GM12878 (cell line): ENCODE data around the gene CNGB1. TPM values are rescaled to one million over a fixed set of nuclear protein-coding genes. Genes with fewer than 3 reads are reported as not detected.

Experiments
- ATAC-seq: fragments of 200-7000 bp; cut with Tn5 transposase; 3 replicates; pipeline ENCODE4 v1.9.1; 2020; ENCODE audit warnings: mild to moderate bottlenecking, moderate library complexity
- BruUV-seq: library from RNA; stranded (reverse); fragments of 400-500 nt; replicated peaks from 2 replicates; lab custom pipeline; 2021; lab: Mats Ljungman, UMichigan
- CTCF ChIA-PET: fragments of 300-600 bp; sonication (Branson Sonifier 250); formaldehyde crosslinking; extraction: SDS; loops from one replicate; lab custom pipeline; 2021; ENCODE audit warnings: inconsistent platforms; lab: Yijun Ruan, JAX
- POLR2A ChIA-PET: fragments of 350-600 bp; formaldehyde crosslinking; extraction: SDS; loops from one replicate; lab custom pipeline; 2021; ENCODE audit warnings: inconsistent platforms; lab: Charles Lee
- RAD21 ChIA-PET: fragments of 300-600 bp; sonication (Branson Sonifier 250); formaldehyde crosslinking; loops from one replicate; lab custom pipeline; 2023; ENCODE audit warnings: antibody characterized with exemption; ENCODE audit not compliant: unreplicated experiment; lab: Charles Lee
- SMC1A ChIA-PET: fragments of 300-600 bp; sonication (Branson Sonifier 250); formaldehyde crosslinking; loops from one replicate; lab custom pipeline; 2023; ENCODE audit not compliant: unreplicated experiment, uncharacterized antibody; lab: Charles Lee
- DNase-seq: peaks from one replicate; pipeline ENCODE4 v3.0.0-alpha.2; 2011; ENCODE audit warnings: low read depth, low spot score
- FAIRE-seq: peaks from 3 replicates; lab custom pipeline; 2011; peaks lifted over from hg19 to GRCh38; lab: Jason Lieb, UNC
- H2AFZ ChIP-seq: 2 replicates; pipeline ENCODE4 v1.6.0; 2011; ENCODE audit warnings: low read depth, low read length, control low read depth; ENCODE audit not compliant: control insufficient read depth
- H3K27ac ChIP-seq: 2 replicates; pipeline ENCODE4 v1.5.1; 2011; ENCODE audit warnings: control low read depth; ENCODE audit not compliant: control insufficient read depth, insufficient read depth
- H3K27me3 ChIP-seq, 2 experiments: replicated peaks in 1 of 2; 2 replicates each; pipeline versions ENCODE4 v1.6.0 to v1.6.1; 2011; ENCODE audit warnings: low read length in 1 of 2; ENCODE audit not compliant: control insufficient read depth in 2 of 2, insufficient read depth in 2 of 2
- H3K36me3 ChIP-seq, 2 experiments: 2 replicates each; pipeline ENCODE4 v1.5.1; 2011; ENCODE audit warnings: low read length in 1 of 2; ENCODE audit not compliant: control insufficient read depth in 2 of 2, insufficient read depth in 2 of 2
- H3K4me1 ChIP-seq: 2 replicates; pipeline ENCODE4 v1.6.1; 2011; ENCODE audit warnings: mild to moderate bottlenecking, low read length, moderate library complexity, mixed read lengths; ENCODE audit not compliant: control insufficient read depth, insufficient read depth
- H3K4me2 ChIP-seq: 2 replicates; pipeline ENCODE4 v1.6.0; 2011; ENCODE audit warnings: control low read depth; ENCODE audit not compliant: control insufficient read depth, insufficient read depth
- H3K4me3 ChIP-seq: fragments of 200-600 bp; sonication (generic); 2 replicates; pipeline ENCODE4 v1.5.1; 2016
- H3K79me2 ChIP-seq: 2 replicates; pipeline ENCODE4 v1.6.0; 2011; ENCODE audit warnings: low read length; ENCODE audit not compliant: control insufficient read depth, insufficient read depth
- H3K9ac ChIP-seq: 2 replicates; pipeline ENCODE4 v1.8.0; 2011; ENCODE audit warnings: low read length, control low read depth, mixed read lengths; ENCODE audit not compliant: control insufficient read depth, insufficient read depth
- H3K9me3 ChIP-seq: replicated peaks from 3 replicates; pipeline ENCODE4 v1.5.1; 2011; ENCODE audit warnings: mild to moderate bottlenecking, low read length; ENCODE audit not compliant: control insufficient read depth, insufficient read depth
- H4K20me1 ChIP-seq: 2 replicates; pipeline ENCODE4 v1.6.0; 2011; ENCODE audit not compliant: control insufficient read depth, insufficient read depth
- IKZF2 ChIP-seq, 2 experiments: fragments of 450-650 bp; IDR thresholded peaks; 2 replicates each; pipeline ENCODE4 v1.6.1; 2017; ENCODE audit warnings: mild to moderate bottlenecking in 2 of 2, moderate library complexity in 2 of 2
- JUND ChIP-seq: IDR thresholded peaks from 2 replicates; pipeline ENCODE4 v1.6.1; 2012; ENCODE audit warnings: low read depth, mild to moderate bottlenecking, low read length, improper control_type of control experiment, moderate library complexity
- MYC ChIP-seq: IDR thresholded peaks from 2 replicates; pipeline ENCODE4 v1.6.1; 2011; ENCODE audit warnings: mild to moderate bottlenecking, low read length, moderate library complexity, inconsistent platforms; ENCODE audit not compliant: insufficient read depth, insufficient replicate concordance, insufficient read length, severe bottlenecking
- NKRF ChIP-seq: fragments of 450-650 bp; conservative IDR thresholded peaks from 2 replicates; pipeline ENCODE4 v1.6.1; 2017; ENCODE audit warnings: mild to moderate bottlenecking, moderate library complexity
- SREBF2 ChIP-seq: IDR thresholded peaks from 2 replicates; pipeline ENCODE4 v1.6.1; 2012; ENCODE audit warnings: mild to moderate bottlenecking, low read length
- USF1 ChIP-seq: IDR thresholded peaks from 2 replicates; pipeline ENCODE4 v1.6.1; 2011; ENCODE audit warnings: borderline replicate concordance, low read depth, mild to moderate bottlenecking, moderate library complexity, mixed read lengths, low read length; ENCODE audit not compliant: insufficient read depth; ENCODE audit errors: extremely low read length
- ZNF622 ChIP-seq: fragments of 450-650 bp; IDR thresholded peaks from 2 replicates; pipeline ENCODE4 v1.6.1; 2017; ENCODE audit warnings: mild to moderate bottlenecking, inconsistent platforms
- WGBS: methylation state at CpG from one replicate; pipeline ENCODE4 v1.1.6; 2016; ENCODE audit warnings: low lambda C conversion rate; ENCODE audit not compliant: insufficient replicate concordance, insufficient coverage; ENCODE audit errors: missing lambda C conversion rate; 5-methylcytosine and 5-hydroxymethylcytosine counted together
- in situ Hi-C: fragments of 300-500 bp; cut with MboI; formaldehyde crosslinking; loops from 9 replicates; pipeline ENCODE4 v1.14.3; 2018; ENCODE audit warnings: mixed read lengths
- intact Hi-C: fragments of 100-400 bp; cut with micrococcal nuclease; formaldehyde crosslinking; loops from one replicate; pipeline ENCODE4 v1.14.2; 2022; ENCODE audit not compliant: unreplicated experiment
- polyA plus RNA-seq, 11 experiments: library from polyadenylated mRNA; depleted of rRNA in 4 of 11; unstranded in 6 of 11; stranded (reverse) in 5 of 11; fragments of >200 nt; fragmentation: Nextera tagmentation in 4 of 11; fragmentation: Illumina TruSeq in 1 of 11; extraction: Ambion mirVana in 4 of 11; extraction: Trizol in 1 of 11; gene quantifications; 1 replicate in 1 of 11; 2 replicates in 10 of 11; pipeline versions ENCODE4 v1.2.1 to v1.2.3, GENCODE V29; 2011 to 2016; ENCODE audit warnings: inconsistent platforms in 2 of 11, missing spikeins in 2 of 11, low read depth in 1 of 11
- total RNA-seq, 4 experiments: library from RNA; depleted of rRNA in 3 of 4; stranded (reverse); fragments of >200 nt in 3 of 4; fragmentation: Illumina TruSeq in 1 of 4; extraction: Trizol in 1 of 4; gene quantifications; 2 replicates each; pipeline versions ENCODE4 v1.2.1 to v1.2.3, GENCODE V29; 2013 to 2021

Gene CNGB1
- total and polyA plus RNA-seq, 10 of the 15 experiments (the other 5 are each of a cell fraction or from before 2014, with no cell fraction given): 0.03 TPM; not detected in 9

- Histone ChIP-seq H4K20me1 (no peaks in the 10 kb centered on the region), H3K79me2 (no peaks in the 10 kb centered on the region), H3K9ac (no peak overlapping the region), H3K36me3 (no peaks in the 10 kb centered on the region), H3K4me1 (no peaks in the 10 kb centered on the region), H3K27ac (no peak overlapping the region), H3K4me3 (no peak overlapping the region), H3K9me3 (no peaks in the 10 kb centered on the region), H3K4me2 (no peak overlapping the region), H3K27me3 (peaks cover 0 to 2% of the 10 kb centered on the region in 2 experiments; a peak in 2 of 4 replicates), H2AFZ (no peak overlapping the region)
- TF ChIP-seq ZNF622 (no peak), MYC (no peak), SREBF2 (no peak), NKRF (no peak), IKZF2 (IDR thresholded peaks at IDR 0.05) (no peak), USF1 (no peak), JUND (no peak)
- no peak for ATAC-seq
- intact Hi-C loops (loop anchor here (5.0 kb wide), 2 partner anchors 228 to 593 kb away; no protein-coding TSS in a partner anchor), in situ Hi-C loops (loop anchor here (5.0 kb wide), 1 partner anchor 108 kb away; the partner anchor contains the start of genes USB1 and ZNF319)
- no TSS peak for BruUV-seq
- ChIA-PET CTCF (no interaction called here), POLR2A (no interaction called here), SMC1A (no interaction called here), RAD21 (no interaction called here)
- WGBS: 44% methylated on average over 10 of the region's 10 CpGs
- no peak for DNase-seq
- FAIRE-seq: no peak
These were observed 76.4 kb downstream of the CNGB1 start for GRCh38 chr16:57894390-57895080.
